Activated CD4-positive, CD25-positive, alpha-beta regulatory T cell treated with anti-CD3 and anti-CD28 coated beads, Interleukin-2, amount 50 U/mL, for 16 hours (primary cell): Measurements from ENCODE around the gene CXXC5.

Experiments
- DNase-seq: peaks from one replicate; pipeline ENCODE4 v3.0.0-alpha.2; 2020; ENCODE audit warnings: low read depth, low spot score

The CXXC5 gene

DNA sequence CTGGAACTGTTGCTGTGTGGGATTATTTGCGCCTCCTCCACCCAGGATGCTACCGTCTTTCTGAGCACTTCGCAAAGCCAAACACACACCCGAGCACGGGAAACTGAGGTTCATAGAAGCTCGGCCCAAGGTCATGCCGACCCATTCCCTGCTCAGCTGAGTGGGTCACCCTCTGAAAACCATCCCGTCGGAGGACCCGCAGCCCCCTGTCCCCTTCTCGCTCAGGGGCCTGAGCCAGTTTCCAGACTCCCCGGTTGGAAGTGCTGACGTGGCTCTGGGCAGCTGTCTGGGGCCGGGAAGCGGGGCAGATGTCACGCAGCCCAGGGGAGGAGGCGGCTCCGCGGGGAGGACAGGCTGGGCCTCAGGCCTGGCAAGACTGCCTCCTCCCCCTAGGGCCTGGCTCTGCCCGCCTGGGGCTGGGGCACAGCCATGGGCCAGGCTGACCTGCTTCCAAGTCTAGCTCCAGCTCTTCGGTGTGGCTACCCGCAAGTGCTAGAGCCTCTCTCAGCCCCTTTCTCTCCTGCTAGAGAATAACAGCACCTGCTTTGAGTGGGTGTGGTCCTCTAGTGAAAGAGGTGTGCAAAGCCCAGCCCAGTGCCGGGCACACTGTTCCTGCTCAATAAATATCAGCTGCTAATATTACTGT, 9.9 kb upstream of the CXXC5 start:
- no peak for DNase-seq

DNA sequence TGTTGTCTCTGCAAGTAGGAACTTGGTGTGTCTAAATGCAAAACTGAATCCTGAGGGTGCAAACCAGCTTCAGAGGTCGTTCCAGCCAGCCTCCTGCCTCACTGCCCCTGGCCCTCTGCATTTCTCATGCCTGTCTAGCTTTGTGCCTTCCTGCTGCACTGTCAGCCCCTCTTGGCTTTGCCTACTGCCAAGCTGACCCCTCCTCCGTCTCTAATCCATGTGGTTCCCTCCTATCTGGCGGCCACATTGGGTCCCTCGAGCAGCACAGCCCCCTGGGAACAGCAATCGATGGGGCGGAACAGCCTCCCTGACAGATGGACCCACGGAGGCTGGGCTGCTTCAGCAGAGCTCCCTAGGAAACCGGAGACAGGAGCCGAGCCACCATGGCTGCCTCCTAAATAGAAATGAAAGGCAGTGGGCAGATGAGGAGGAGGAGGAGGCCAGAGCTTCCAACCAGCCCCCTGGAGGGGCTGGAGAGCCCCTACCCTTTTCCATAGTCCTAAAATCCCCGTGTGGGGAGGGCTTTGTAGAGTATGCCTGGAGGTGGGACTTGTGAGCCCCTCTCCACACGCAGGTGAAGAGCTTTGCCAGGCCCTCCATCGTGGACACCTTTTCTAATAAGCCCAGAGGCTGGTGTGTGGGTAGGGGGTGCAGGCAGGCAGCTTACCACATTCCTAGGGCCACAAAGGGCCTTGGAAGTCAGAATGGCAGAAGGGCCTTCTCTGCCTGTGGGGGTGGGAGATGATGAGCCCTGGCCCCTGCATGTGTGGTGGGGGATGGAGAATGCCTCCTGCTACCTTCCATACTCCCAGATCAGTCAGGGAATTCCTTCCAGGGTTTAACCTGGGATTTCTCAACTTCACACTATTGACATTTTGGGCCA, 9.2 kb upstream of the CXXC5 start:
- no peak for DNase-seq

DNA sequence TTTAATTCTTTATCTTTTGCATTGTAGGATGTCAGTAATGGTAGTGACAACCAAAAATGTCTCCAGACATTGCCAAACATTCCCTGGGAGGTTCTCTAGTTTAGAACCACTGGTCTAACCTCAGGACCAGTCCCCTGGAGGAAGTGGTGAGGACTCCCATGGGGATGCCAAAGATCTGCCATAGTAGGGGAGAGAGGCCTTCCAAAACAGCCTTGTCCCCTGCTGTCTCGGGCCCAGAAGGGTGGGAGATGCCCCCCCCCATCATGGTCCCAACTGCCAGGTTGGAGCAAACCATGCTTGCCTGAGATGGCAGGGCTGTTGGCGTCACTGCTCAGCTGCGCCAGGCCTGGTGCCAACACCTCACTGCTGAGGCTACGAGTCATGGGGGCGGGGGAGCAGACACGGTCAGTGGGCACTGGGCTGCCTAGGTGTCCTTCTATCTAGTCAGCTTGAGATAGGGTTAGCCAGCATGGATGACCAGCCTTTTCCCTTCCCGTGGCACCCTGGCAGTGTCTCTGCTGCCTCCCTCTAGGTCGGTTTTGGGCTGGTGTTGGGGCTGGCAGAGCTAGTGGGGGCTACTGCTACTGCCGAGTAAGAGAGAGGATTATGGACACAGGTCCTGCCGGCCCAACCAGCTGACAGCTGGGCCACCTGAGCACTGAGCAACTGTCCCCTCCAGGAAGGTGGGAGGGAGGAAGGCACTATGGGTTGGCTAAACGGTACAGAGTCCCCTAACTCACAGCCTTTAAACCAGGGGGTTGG, 8.3 kb upstream of the CXXC5 start:
- DNase-seq: no peak

DNA sequence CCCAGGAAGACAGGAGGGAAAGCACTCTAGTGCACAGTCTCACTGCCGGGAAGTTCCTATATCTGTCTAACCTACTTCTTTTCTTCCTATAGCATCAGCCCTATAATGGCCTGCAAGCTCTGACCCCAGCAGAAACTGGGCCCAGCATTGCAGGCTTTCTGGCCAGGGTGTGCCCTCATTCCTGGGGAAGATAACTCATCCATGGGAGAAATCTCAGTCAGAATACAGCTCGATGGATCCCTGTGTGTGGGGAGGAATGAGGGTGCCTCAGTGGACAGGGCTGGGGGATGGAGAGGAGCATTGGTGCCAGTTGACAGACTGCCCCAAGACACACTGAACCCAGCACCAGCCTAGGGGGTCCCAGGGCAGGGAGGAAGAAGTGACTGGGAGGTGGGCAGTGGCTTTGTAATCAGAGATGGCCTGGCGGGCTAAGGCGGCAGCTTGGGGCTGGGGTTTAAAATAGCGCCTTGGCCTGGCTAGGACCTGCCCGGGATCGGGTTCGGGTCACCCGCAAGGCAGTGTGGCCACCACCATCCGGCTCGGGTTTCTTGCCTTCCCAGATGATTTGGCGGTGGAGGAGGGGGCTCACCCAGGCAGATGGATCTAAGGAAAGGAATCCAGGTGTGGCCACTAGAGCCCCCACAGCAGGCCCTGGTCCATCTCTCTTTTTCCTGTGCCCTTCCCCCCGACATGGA, 7.6 kb upstream of the CXXC5 start:
- no peak for DNase-seq

- no peak for DNase-seq
These were observed 6.8 kb upstream of the CXXC5 start for GRCh38 chr5:139641116-139642080.

DNA sequence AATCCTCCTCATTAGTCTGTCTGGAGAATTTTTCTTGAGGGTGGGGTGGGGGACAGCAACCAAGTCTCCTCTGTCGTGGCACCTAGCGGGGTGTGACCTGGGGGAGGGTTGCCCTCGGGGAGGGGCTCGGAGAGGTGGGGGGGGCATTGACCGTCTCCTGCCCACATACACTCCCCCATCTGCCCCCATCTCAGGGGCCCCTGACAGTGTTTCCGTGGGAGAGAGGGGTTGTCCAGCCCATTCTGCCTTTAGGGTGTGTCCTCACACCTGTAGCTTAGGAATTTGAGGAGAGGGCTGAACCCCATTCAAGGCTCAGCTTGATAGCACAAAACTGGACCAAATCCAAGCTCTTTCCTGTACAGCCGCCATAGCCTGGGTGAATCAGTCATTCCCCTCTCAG, 5.9 kb upstream of the CXXC5 start:
- no peak for DNase-seq

DNA sequence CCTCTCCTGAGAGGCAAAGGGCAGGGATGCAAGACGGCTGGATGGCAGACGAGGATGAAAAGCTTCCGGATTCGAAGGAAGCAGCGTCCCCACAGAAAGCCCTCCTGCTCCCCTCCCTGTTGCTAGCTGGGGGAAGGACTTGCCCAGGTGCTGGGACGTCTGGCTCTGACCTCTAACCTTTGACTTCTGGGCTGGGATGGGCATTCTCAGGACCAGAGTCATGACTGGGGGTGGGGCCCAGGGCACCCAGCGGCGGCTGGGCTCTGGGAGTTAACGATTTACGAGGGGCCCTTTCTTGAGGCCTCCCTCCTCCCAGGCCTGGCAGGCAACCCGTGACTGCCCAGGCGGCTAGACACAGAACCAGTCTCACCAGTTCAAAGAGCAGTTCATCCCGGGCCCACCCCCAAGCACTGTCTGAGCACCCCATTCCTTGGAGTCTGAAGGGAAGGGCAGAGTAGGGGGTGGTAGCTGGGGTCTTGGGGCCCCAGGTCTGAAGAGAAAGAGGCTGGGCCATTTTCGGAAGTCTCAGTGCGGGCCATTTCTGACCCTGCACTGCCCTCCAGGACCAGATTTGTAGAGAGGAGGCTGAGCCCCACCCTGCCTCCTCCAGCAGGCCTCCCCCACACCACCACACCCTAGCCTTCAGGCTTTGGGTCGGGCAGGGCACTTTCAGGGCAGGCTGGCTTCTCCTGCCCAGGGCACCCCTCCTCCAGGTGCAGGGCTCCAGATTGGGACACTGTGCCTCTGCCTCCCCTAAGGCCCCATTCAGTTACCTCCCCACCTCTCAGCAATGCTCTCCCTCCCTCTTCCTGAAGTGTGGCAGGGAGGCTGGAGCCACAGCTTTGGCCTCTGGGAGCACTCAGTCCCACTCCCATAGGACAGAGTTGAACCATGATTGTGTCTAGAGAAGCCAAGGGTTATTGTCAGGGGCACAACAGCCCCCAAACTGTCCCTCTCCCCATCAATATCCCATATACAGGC, 5.0 kb upstream of the CXXC5 start:
- DNase-seq: no peak

DNA sequence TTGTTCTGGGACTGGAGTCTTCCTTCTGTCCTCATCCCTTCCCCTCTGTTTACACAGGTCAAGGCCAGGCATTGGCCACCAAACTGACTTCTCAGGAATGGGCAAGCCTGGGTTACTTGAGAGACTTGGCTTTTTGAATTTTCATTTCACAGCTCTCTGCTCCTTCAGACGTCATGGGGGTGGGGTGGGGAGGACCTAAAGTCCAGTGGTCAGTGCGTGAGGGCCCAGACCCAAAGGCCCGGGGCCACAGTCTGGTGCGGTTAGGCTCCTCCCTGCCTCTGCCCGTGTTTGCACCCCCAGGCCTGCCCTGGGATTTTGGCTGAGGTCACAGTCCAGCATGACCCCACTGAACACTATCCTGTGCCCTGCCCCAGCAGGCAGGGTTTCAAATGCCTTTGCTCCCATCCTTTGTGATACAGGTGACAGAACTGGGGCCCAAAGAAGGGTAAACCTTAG, 4.1 kb upstream of the CXXC5 start:
- DNase-seq: no peak

GRCh38 chr5:139644646-139645429, 3.3 kb upstream of the CXXC5 start:
- DNase-seq: no peak

- DNase-seq: no peak
These were observed 2.7 kb upstream of the CXXC5 start for GRCh38 chr5:139645430-139645871.

GRCh38 chr5:139646111-139646510, 2.0 kb upstream of the CXXC5 start:
- DNase-seq: no peak

- DNase-seq: no peak
These were observed 1.1 kb upstream of the CXXC5 start for GRCh38 chr5:139646912-139647505.

- DNase-seq: no peak
These were observed 494 bp upstream of the CXXC5 start for GRCh38 chr5:139647506-139648204.

DNA sequence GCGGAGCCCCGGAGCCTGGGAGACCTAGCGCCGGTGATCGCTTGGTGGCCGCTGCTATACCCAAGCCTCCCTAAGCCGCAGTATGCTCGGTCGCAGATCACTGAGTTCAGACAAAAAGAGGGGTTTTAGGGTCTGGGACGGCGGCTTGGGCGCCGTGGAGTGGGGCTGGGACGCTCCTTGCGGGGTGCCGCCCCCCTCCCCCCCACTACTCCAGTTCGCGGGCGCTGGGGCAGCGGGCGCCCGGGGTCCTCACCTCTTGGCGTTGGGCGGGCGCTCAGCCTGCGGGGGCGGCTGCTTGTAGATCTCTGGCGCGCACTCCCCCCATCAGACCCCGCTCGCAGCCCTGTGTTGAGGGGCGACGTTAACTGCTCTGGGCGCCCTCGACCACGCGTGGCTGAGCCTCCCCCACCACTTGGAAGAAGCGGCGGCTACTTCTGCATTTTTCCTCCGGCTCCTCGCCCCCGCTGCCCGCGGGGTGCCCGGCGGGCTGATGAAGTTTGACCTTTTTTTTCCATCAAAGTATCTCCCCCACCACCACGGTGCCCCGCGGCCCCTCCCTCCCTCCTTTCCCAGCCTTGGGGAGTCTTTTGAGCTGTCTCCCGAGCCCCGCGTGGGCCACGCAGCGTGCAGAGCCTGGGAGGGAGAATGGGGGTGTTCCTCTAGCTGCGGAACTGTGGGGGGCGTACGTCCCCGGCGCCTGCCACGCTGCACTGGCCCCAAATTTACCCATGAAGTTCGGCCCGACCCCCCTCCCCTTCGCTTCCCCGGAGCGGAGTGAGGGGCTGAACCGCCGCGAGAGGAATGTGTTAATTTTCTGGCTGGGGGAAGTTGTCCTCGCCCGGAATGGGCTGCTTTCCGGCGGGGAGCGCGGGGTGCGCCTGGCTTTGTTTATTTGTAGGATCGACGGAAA, 1.2 kb downstream of the CXXC5 start:
- no peak for DNase-seq

GRCh38 chr5:139650031-139650688, 2.0 kb downstream of the CXXC5 start:
- DNase-seq: no peak

DNA sequence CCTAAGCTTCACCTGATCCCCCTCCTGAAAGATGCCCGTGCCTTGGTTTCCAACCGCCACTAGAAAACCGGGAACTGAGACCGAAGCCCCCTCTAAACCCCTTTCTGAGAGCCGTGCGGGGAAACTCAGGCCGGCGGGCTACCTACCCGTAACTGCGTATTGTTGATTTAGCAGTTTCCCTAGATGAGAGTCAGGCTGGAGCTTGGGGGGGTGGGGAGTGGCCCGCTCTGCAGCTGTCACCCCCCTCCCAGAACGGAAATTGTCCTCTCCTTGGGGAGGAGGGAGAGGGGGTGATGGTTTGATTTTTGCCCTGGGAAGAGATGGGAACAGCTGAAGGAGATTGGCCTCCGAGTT, 2.5 kb downstream of the CXXC5 start:
- no peak for DNase-seq
